Nephron (organoid): ENCODE results near the gene TSPAN3.

Source experiments
- H3K27ac Mint-ChIP-seq, 3 experiments: 2 replicates each; pipeline ENCODE4 v1.8.0; 2020; ENCODE audit warnings: mixed read lengths in 3 of 3, mild to moderate bottlenecking in 2 of 3, moderate library complexity in 1 of 3
- H3K27me3 Mint-ChIP-seq: 2 replicates; pipeline ENCODE4 v1.8.0; 2021; ENCODE audit warnings: low read depth, mild to moderate bottlenecking, moderate library complexity, mixed read lengths
- H3K36me3 Mint-ChIP-seq: 2 replicates; pipeline ENCODE4 v1.8.0; 2020; ENCODE audit warnings: low read depth, mixed read lengths
- H3K4me1 Mint-ChIP-seq: 2 replicates; pipeline ENCODE4 v1.8.0; 2020; ENCODE audit warnings: mixed read lengths
- H3K4me3 Mint-ChIP-seq, 3 experiments: 2 replicates each; pipeline ENCODE4 v1.8.0; 2020; ENCODE audit warnings: mild to moderate bottlenecking in 3 of 3, mixed read lengths in 3 of 3, moderate library complexity in 2 of 3
- H3K9me3 Mint-ChIP-seq: 2 replicates; pipeline ENCODE4 v1.8.0; 2020; ENCODE audit warnings: mixed read lengths
- TF ChIP-seq, protein P1 (sequence below), 3 experiments: fragments of 200-600 bp; sonication (generic); IDR thresholded peaks; one replicate each; pipeline ENCODE4 v1.5.0; 2021; ENCODE audit warnings: antibody characterized with exemption in 3 of 3; ENCODE audit not compliant: unreplicated experiment in 3 of 3

Gene TSPAN3

DNA sequence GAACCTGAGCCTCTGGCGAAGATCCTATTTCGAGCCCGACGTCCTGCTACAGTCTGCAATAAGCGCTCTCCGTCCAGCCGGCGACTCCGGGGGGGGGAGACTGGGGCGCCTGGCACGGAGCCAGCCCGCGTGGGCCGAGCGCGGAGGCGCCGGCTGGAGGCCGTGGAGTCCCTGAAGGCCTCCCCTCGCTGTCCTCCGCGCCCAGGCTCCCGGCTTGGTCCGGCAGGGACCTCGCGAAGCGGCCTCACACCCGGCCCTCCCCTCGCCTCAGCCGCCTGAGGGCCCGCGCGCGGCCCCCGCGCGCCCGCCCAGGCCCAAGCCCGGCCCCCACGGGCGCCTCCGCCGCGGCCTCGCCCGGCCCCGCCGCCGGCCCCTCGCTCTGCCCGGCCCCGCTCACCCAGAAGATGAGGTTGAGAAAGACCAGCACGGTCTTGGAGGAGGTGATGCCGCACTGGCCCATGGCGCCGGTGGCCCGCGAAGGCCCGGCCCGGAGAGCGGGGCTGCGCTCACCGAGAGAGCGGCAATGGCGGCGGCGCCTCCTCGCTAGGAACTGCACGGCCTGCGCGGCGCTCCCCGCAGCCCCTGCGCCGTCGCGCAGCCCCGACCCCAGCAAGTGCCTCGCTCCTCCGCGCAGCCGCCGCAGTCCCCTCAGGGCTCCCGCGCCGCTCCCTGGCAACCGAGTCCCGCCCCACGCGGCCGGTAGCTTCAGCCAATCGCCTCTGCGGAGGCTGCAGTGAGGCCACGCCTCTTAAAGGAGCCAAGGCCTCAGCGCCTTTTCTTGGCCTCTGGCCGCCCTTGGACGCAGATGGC lies at the start of gene TSPAN3:
TSS of gene TSPAN3 (minus strand) at position 615 of the 810 bp plus-strand sequence. CDS start at position 460, 155 bp downstream.
- Mint-ChIP-seq H3K4me3 (peak within 1 kb of the TSS; percentile 84 to 97 (median 92)), H3K4me1 (peaks cover 33% of the 10 kb centered on the region), H3K27me3 (peaks cover 13% of the 10 kb centered on the region), H3K27ac (peak within 1 kb of the TSS; percentile 79 to 97 (median 91)), H3K9me3 (no peaks in the 10 kb centered on the region), H3K36me3 (peaks cover 14% of the 10 kb centered on the region)
- TF ChIP-seq, protein P1, sequence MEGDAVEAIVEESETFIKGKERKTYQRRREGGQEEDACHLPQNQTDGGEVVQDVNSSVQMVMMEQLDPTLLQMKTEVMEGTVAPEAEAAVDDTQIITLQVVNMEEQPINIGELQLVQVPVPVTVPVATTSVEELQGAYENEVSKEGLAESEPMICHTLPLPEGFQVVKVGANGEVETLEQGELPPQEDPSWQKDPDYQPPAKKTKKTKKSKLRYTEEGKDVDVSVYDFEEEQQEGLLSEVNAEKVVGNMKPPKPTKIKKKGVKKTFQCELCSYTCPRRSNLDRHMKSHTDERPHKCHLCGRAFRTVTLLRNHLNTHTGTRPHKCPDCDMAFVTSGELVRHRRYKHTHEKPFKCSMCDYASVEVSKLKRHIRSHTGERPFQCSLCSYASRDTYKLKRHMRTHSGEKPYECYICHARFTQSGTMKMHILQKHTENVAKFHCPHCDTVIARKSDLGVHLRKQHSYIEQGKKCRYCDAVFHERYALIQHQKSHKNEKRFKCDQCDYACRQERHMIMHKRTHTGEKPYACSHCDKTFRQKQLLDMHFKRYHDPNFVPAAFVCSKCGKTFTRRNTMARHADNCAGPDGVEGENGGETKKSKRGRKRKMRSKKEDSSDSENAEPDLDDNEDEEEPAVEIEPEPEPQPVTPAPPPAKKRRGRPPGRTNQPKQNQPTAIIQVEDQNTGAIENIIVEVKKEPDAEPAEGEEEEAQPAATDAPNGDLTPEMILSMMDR (IDR thresholded peaks at IDR 0.05; ENCODE audit: unreplicated experiment in 3 of 3) = no peak

DNA sequence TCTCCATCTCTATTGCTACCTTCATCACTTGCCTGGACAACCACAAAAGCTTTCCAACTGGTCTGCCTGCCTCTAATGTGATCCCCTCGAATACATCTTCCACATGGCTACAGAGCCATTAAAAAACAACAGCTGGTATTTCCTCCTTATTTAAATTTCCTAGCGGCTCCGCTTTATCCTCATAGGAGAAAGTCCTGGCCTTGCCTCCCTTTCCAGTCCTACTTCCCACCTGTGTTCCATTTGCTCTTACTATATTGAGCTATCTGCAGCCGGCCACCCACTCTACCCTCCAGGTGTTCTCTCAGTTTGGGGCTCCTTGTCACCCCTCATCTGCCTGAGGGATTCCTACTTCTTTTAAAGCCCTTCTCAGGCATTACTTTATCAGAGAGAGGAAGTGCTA lies 49.7 kb upstream of the TSPAN3 start:
- no peak overlapping the region for H3K4me3 Mint-ChIP-seq
- TF ChIP-seq, protein P1 (IDR thresholded peaks at IDR 0.05; ENCODE audit: unreplicated experiment in 3 of 3) = no peak
- H3K9me3 Mint-ChIP-seq = no peaks in the 10 kb centered on the region
- H3K4me1 Mint-ChIP-seq = peaks cover 21% of the 10 kb centered on the region
- H3K36me3 Mint-ChIP-seq = no peaks in the 10 kb centered on the region
- peak overlapping the region in 1 of 3 experiments; percentile 7 for H3K27ac Mint-ChIP-seq
- H3K27me3 Mint-ChIP-seq = no peaks in the 10 kb centered on the region

DNA sequence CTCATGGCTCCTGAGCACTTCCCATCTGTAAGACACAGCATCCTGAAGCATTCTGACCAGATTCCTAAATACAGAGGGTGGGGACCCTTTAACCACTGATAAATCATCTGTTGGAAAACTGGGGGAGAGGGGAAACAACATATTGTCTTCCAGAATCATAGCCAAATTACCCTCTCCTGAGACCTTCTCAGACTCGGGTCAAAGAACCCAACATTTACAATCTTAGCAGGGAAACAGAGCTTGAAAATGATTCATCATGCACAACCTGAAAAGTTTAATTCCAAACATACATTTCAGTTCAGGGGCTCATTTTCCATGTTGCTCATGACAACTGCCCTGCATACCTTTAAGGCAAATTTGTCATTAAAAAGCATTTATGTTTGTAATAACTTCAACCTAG lies 48.5 kb upstream of the TSPAN3 start:
- no peaks in the 10 kb centered on the region for H3K36me3 Mint-ChIP-seq
- TF ChIP-seq, protein P1 (IDR thresholded peaks at IDR 0.05; ENCODE audit: unreplicated experiment in 3 of 3) = no peak
- no peaks in the 10 kb centered on the region for H3K27me3 Mint-ChIP-seq
- no peaks in the 10 kb centered on the region for H3K9me3 Mint-ChIP-seq
- no peak overlapping the region for H3K4me3 Mint-ChIP-seq
- H3K27ac Mint-ChIP-seq = peak overlapping the region in 1 of 3 experiments; percentile 28
- peaks cover 21% of the 10 kb centered on the region for H3K4me1 Mint-ChIP-seq

DNA sequence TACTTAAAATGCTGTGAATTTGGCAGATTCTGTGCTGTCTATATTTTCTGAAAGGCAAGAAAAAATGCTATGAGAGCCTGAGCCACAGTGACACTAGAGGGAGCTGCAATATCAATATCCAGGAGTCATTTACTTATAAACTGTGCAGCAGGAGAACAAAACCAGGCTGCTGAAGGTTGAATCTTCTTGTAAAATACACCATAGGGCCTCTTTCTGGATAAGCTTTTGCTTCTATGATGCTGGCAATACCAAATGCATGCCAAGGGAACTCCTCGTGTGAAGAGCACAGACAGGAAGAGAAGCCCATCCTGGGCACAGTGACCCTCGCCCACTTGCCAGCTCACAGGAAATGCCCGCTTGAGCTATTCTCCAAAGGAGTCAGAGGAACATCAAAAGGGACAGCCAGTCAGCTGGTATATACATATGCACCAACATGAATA lies 48.0 kb upstream of the TSPAN3 start:
- Mint-ChIP-seq H3K36me3 (peaks cover 2% of the 10 kb centered on the region), H3K4me3 (no peak overlapping the region), H3K27ac (peak overlapping the region in 2 of 3 experiments; percentile 21 to 28), H3K4me1 (peaks cover 21% of the 10 kb centered on the region), H3K9me3 (no peaks in the 10 kb centered on the region), H3K27me3 (no peaks in the 10 kb centered on the region)
- TF ChIP-seq, protein P1 (IDR thresholded peaks at IDR 0.05; ENCODE audit: unreplicated experiment in 3 of 3) = peak; percentile 77 to 89 (median 87)

DNA sequence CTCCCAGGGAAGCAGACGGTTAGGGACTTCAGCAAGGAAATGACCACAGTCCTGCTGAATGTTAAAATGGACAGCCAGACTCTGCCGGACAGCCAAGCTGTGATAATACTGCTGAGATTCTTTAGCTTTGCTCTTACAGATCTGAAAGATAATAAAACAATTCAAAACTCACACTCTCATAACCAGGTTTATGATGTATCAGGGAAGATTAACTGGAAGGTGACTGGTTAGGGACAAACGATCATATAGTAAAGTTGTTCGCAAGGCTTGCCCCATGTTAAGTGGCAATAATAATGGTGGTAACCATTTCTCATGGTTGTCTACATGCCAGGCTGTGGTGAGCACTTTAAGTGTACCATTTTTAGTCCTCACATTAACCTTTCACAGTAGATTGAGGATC lies 44.3 kb upstream of the TSPAN3 start:
- Mint-ChIP-seq H3K4me1 (peaks cover 32% of the 10 kb centered on the region), H3K27me3 (no peaks in the 10 kb centered on the region), H3K4me3 (no peak overlapping the region), H3K9me3 (no peaks in the 10 kb centered on the region), H3K27ac (no peak overlapping the region), H3K36me3 (peaks cover 11% of the 10 kb centered on the region)
- TF ChIP-seq, protein P1 (IDR thresholded peaks at IDR 0.05; ENCODE audit: unreplicated experiment in 3 of 3) = no peak
